GM18909 (cell line): ENCODE results near the gene GRWD1.
A peak's percentile ranks its signal among the peaks of the same experiment; 100 is the strongest.

Experiments
- ATAC-seq: cut with Tn5 transposase; IDR thresholded peaks from one replicate; pipeline ENCODE4 v1.9.1; 2021; ENCODE audit warnings: mild to moderate bottlenecking; ENCODE audit not compliant: unreplicated experiment, poor library complexity

Gene GRWD1

DNA sequence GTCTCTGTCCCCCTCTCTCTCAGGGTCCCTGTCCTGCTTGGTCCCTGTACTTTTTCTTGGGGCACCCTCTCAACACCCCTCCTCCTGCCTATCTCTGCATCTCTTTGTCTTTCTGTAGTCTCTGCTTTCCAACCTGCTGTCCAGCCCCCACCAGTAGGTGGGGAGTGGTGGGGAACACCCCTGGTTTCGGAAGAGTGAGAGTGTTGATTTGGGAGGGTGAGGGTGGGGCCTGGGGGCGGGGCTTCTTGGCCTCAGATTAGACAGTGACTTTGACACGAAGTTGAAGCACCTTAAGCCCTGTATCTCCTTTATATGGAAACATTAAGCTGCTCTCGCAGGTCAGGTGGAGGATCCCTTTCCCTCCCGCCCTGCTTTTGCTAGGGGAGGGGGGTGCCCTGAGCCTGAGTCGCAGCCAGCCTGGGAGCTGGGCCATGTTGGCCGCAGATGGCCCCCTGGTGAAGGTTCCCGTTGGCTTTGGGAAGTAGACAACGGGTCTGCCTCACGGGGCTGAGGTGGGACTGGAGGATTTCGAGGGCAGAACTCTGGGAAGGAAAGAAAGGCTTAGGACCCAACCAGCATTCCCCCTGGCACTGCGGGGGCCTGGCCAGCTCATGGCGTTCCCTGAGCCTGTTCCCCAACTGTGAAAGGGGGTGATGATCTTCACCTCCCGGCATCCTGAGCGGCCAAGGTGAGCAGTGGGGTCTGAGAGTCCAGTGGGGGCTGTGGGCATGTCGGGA, 9.6 kb downstream of the GRWD1 start, which contains the start of gene KCNJ14:
Gene KCNJ14 (plus strand): TSS at position 404 of the 737 bp plus-strand sequence. CDS start 6,151 bp downstream, outside the sequence.
- no peak for ATAC-seq

- no peak for ATAC-seq
These were observed 10.3 kb downstream of the GRWD1 start for GRCh38 chr19:48455908-48456562.

DNA sequence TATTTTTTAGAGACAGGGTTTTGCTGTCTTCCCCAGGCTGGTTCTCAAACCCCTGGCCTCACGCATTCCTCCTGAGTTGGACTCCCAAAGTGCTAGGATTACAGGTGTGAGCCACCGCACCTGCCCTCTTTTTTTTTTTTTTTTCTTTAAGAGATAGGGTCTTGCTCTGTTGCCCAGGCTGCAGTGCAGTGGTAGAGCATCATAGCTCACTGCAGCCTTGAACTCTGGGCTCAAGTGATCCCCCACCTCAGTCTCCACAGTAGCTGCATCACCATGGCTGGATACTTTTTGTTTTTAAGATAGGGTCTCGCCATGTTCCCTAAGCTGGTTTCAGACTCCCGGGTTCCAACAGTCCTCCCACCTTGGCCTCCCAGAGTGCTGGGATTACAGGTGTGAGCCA, 11.1 kb downstream of the GRWD1 start:
- ATAC-seq = no peak

- ATAC-seq = no peak
These were observed 12.2 kb downstream of the GRWD1 start for GRCh38 chr19:48458016-48458415.

GRCh38 chr19:48461651-48461981, 15.8 kb downstream of the GRWD1 start:
- no peak for ATAC-seq

GRCh38 chr19:48461982-48462655, 16.3 kb downstream of the GRWD1 start:
- no peak for ATAC-seq

DNA sequence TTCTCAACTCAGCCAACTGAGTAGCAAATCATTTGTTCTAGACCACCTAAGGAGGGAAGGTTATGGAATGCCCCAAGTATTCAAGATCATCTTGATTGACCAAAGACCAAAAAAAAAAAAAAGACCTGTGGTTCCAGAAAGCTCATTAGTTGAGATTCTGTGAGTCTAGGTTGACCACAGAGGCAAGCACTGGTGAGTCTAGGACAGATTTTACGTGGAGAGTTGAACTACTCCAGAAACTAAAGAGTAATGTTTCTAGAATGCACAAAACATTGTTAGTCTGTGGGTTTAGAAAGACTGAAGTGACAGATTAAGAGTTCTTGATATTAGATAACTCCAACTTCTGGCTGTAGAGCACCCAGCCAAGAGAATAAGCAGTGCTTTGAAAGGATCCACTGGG, 19.4 kb downstream of the GRWD1 start:
- ATAC-seq = no peak

GRCh38 chr19:48466561-48467325, 21.0 kb downstream of the GRWD1 start:
- ATAC-seq = no peak

GRCh38 chr19:48468772-48469288, 23.0 kb downstream of the GRWD1 start:
- ATAC-seq = peak; percentile 93

GRCh38 chr19:48469289-48469881, 23.6 kb downstream of the GRWD1 start, which contains the start of gene CYTH2:
Gene CYTH2 (plus strand): TSS chr19:48469369. CDS start chr19:48469508, 139 bp downstream.
- ATAC-seq = peak; percentile 18

- ATAC-seq = no peak
These were observed 24.3 kb downstream of the GRWD1 start for GRCh38 chr19:48469934-48470680.

DNA sequence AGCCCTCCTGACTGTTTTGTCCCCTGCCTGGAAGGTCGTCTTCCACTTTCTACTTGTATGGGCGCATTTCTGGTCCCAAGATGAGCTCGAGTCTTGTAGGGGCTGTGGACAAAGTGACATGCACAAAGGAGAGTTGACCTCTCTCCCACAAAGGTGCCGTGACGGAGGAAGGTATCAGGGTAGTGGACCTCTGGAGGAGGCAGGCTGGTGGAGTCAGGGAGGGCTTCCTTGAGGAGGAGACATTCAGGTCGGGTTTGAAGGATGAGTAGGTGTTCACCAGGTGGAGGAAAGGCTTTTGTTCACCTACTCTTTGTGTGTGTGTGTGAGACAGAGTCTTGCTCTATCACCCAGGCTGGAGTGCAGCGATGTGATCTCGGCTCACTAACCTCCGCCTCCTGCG, 25.1 kb downstream of the GRWD1 start:
- no peak for ATAC-seq

GRCh38 chr19:48471836-48472235, 26.1 kb downstream of the GRWD1 start:
- ATAC-seq = no peak

DNA sequence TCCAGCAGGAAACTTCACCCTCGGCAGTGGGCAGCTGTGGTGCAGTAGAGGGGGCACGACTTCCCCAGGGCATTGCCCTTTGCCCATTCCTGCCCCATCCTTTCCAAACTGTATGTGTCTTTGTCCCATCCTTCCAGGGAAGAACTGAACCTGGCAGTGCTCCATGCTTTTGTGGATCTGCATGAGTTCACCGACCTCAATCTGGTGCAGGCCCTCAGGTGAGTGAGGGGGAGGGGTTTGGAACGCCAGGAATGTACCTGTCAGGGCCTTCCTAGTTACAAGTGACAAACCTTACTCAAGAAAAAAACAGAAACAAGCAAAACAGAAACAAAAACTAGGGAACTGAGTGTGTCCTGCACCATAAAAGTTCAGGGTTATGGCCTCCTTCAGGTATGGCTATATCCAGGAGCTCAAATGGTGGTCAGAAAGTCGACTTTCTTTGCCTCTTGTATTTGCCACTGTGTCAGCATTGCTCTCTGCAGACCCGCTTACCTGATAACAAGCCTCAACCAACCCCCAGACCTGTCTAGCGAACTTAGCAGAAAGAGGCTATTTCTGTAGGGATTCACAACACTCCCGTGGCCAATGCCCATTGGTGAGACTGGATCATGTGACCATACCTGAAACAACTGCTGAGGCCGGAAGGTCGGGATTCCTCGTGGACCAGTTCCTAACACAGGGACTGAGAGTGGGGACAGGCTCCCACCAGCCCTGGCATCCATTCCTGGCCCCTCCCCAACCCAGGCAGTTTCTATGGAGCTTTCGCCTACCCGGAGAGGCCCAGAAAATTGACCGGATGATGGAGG, 27.6 kb downstream of the GRWD1 start:
- no peak for ATAC-seq

DNA sequence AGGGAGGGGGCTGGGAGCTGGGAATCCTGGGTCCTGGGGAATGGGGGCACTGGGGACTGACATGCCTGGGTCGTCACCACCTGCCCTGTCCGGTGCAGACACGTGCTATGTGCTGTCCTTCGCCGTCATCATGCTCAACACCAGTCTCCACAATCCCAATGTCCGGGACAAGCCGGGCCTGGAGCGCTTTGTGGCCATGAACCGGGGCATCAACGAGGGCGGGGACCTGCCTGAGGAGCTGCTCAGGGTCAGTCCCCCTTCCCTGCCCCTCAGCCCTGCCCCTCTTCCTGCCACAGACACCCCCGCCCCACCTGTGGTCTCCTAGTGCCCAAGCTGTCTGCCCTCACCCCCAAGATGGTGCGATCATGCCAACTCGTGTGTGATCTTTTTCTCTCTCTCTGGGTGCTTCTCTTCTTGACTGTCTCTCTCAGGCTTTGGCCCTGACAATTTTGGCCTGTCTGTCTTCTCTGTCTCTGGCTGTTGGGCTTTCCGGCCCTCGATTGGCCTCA, 28.4 kb downstream of the GRWD1 start:
- ATAC-seq = no peak

- ATAC-seq = no peak
These were observed 29.7 kb downstream of the GRWD1 start for GRCh38 chr19:48475369-48476068.

DNA sequence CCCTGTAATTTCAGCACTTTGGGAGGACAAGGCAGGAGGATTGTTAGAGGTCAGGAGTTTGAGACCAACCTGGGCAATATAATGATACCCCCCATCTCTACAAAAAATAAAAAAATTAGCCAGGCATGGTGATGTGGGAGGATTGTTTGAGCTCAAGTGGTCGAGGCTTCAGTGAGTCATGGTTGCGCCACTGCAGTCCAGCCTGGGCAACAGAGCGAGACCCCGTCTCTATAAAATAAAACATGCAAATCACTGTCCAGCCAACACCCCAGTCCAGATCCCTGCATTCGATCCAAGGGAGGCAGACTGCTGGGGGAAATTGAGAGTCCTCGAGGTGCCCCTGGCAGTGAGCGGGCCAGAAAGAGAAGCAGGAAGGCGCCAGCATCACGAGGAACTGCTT, 30.4 kb downstream of the GRWD1 start:
- ATAC-seq = no peak
